Body of pancreas (tissue), 4 donors: Measurements from ENCODE around the gene UMAD1. TPM values are rescaled to one million over a fixed set of nuclear protein-coding genes. Genes with fewer than 3 reads are reported as not detected.
"Not testable (repeated sequence)": the region's sequence is repeated elsewhere in the genome, so short reads cannot be mapped to it uniquely, and the experiment has no call there.

ENCODE experiments used
- ATAC-seq: fragments of 150-250 bp; one replicate; pipeline ENCODE4 v1.9.1; 2016
- DNase-seq, 4 donors: peaks; one replicate each; pipeline ENCODE4 v3.0.0-alpha.2; 2019
- H3K27ac ChIP-seq, 4 donors: fragments of 200-600 bp; sonication (generic); 1 replicate in 3 of 4; 2 replicates in 1 of 4; pipeline versions ENCODE4 v1.5.1 to v1.6.1; 2016 to 2019; ENCODE audit warnings: mild to moderate bottlenecking in 1 of 4, mixed read lengths in 1 of 4, moderate library complexity in 1 of 4
- H3K27me3 ChIP-seq, 2 donors: fragments of 200-600 bp; sonication (generic); one replicate each; pipeline ENCODE4 v1.6.0; 2016; ENCODE audit warnings: mild to moderate bottlenecking in 1 of 2
- H3K36me3 ChIP-seq, 2 donors: fragments of 200-600 bp; sonication (generic); replicated peaks in 1 of 2; 2 replicates each; pipeline ENCODE4 v1.5.1; 2016; ENCODE audit warnings: low read depth in 2 of 2; ENCODE audit not compliant: insufficient read depth in 1 of 2
- H3K4me1 ChIP-seq: fragments of 200-600 bp; sonication (generic); one replicate; pipeline ENCODE4 v1.6.0; 2016
- H3K4me3 ChIP-seq, 2 donors: fragments of 200-600 bp; sonication (generic); 1 replicate in 1 of 2; 2 replicates in 1 of 2; pipeline ENCODE4 v1.5.1; 2016 to 2019
- H3K9me3 ChIP-seq, 3 donors: fragments of 200-600 bp; sonication (generic); 1 replicate in 2 of 3; 2 replicates in 1 of 3; pipeline ENCODE4 v1.5.1; 2016
- POLR2A ChIP-seq, 3 donors: fragments of 450-650 bp; IDR thresholded peaks; one replicate each; pipeline ENCODE4 v1.6.1; 2016; ENCODE audit warnings: antibody characterized with exemption in 3 of 3, mild to moderate bottlenecking in 2 of 3
- WGBS, 2 donors: methylation state at CpG; one replicate each; pipeline ENCODE4 v1.1.5; 2017; 5-methylcytosine and 5-hydroxymethylcytosine counted together
- intact Hi-C: fragments of 100-400 bp; cut with DNase I; formaldehyde crosslinking; loops from one replicate; pipeline ENCODE4 v1.15.1; 2023
- total RNA-seq, 2 donors: library from RNA; depleted of rRNA; stranded (reverse); fragments of >200 nt; gene quantifications; one replicate each; pipeline ENCODE4 v1.1.0, GENCODE V29; 2016
- TF ChIP-seq, protein P1 (sequence below), 7 experiments: fragments of 450-650 bp in 4 of 7; fragments of 200-600 bp in 3 of 7; sonication (generic) in 3 of 7; IDR thresholded peaks; one replicate each; pipeline ENCODE4 v1.5.1; 2016 to 2019; ENCODE audit warnings: antibody characterized with exemption in 7 of 7

The UMAD1 gene
- total RNA-seq, 2 donors from 2014 or later, result 15.8 to 34.8 TPM

DNA sequence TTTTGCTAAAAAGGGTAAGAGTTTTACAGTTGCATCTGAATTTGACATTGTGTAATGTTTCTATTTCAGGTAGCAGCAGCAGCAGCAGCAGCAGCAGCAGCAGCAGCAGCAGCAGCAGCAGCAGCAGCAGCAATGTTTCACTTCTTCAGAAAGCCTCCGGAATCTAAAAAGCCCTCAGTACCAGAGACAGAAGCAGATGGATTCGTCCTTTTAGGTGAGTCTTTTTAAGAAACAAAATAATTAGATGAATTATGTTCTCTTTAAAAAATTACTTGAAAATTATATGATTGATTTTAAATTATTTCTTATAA lies 32.6 kb downstream of the UMAD1 start:
- 78 to 85% methylated on average over 2 of the region's 2 CpGs for WGBS, 2 donors
- H3K4me1 ChIP-seq, result no peaks in the 10 kb centered on the region
- TF ChIP-seq POLR2A (IDR thresholded peaks at IDR 0.05), result no peak
- TF ChIP-seq, protein P1, sequence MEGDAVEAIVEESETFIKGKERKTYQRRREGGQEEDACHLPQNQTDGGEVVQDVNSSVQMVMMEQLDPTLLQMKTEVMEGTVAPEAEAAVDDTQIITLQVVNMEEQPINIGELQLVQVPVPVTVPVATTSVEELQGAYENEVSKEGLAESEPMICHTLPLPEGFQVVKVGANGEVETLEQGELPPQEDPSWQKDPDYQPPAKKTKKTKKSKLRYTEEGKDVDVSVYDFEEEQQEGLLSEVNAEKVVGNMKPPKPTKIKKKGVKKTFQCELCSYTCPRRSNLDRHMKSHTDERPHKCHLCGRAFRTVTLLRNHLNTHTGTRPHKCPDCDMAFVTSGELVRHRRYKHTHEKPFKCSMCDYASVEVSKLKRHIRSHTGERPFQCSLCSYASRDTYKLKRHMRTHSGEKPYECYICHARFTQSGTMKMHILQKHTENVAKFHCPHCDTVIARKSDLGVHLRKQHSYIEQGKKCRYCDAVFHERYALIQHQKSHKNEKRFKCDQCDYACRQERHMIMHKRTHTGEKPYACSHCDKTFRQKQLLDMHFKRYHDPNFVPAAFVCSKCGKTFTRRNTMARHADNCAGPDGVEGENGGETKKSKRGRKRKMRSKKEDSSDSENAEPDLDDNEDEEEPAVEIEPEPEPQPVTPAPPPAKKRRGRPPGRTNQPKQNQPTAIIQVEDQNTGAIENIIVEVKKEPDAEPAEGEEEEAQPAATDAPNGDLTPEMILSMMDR (IDR thresholded peaks at IDR 0.05), result no peak
- no peaks in the 10 kb centered on the region for H3K36me3 ChIP-seq
- no peaks in the 10 kb centered on the region for H3K9me3 ChIP-seq
- H3K27ac ChIP-seq, result no peak overlapping the region
- ATAC-seq (no peak), DNase-seq (no peak)
- intact Hi-C loops, result no loop called here
- H3K27me3 ChIP-seq, result no peaks in the 10 kb centered on the region
- H3K4me3 ChIP-seq, result no peak overlapping the region

DNA sequence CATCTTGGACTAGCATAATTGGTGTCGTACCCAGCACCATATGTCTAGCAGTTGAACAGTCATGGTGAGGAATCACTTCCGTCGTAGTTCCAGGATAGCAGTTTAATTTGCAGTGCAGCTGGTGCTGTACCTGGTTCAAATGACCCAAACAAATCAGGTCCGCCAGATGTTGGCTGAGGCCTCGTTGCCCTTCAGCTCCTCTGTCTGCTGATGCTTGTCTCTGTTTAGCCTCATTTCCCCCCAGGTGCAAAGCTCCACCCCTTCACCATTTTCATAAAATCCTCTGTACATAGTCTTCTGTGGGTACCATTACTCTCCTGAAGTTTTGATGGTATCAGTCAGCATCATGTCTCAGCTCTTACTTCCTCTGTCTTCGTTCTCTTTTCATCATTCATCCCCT lies 35.1 kb downstream of the UMAD1 start:
- Histone ChIP-seq H3K36me3 (no peaks in the 10 kb centered on the region), H3K27me3 (no peaks in the 10 kb centered on the region), H3K4me3 (no peak overlapping the region), H3K27ac (no peak overlapping the region), H3K9me3 (no peaks in the 10 kb centered on the region), H3K4me1 (peaks cover 4% of the 10 kb centered on the region)
- no peak for DNase-seq
- TF ChIP-seq POLR2A (IDR thresholded peaks at IDR 0.05), result no peak
- TF ChIP-seq, protein P1 (IDR thresholded peaks at IDR 0.05), result no peak
- no peak for ATAC-seq
- intact Hi-C loops, result no loop called here
- WGBS, 2 donors, result 67 to 91% methylated on average over 6 of the region's 6 CpGs

DNA sequence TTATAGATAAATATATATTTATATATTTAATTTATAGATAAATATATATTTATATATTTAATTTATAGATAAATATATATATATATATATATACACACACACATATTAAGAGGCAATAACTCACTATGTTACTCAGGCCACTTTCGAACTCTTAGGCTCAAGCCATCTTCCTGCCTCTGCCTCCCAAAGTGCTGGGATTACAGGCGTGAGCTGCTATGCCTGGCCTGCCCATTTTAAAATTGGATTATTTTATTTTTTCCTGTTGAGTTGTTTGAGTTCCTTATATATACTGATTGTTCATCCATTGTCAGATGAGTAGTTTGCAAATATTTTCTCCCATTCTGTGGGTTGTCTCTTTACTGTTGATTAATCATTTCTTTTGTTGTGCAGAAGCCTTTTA lies 39.1 kb downstream of the UMAD1 start:
- intact Hi-C loops, ATAC-seq, H3K36me3 ChIP-seq, H3K27ac ChIP-seq, H3K4me3 ChIP-seq, H3K27me3 ChIP-seq, H3K9me3 ChIP-seq, DNase-seq: not testable (repeated sequence)
- WGBS, 2 donors, result 99 to 100% methylated on average over 2 of the region's 2 CpGs
- H3K4me1 ChIP-seq, result peaks cover 21% of the 10 kb centered on the region

DNA sequence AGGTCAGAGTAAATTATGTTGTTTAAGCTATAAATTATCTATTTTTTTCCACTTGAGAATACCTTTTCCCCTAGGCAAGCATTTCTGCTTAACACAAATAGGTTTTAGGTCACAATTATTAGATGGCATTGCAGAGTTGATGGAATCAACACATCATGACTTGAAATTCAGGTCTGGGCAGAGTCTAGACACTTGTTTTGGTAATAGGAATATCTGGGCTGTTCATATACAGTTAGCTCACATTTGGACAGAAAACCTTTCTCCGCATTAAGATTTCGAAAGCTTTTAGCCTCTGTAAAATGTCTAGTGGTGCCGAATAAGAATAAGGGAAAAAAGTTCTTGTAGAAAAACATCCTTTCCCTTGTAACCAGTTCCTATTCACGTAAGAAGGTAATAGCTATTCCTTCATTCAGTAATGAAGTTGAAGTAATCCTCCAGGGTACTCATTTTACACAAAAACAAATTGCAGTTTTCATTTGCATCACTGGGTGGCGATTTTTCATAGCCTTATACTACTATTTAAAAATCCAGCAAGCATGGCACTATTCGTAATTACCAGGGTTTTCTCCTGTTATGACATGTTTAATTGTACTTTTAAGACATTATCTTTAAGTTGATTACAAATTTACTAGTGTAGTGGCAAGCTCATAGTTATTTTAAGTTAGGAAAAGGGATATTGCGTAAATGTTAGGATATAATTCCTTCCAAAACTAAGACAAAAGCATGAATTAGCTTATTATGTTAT lies 40.8 kb downstream of the UMAD1 start:
- ATAC-seq (peak; percentile 89), DNase-seq (peak; percentile 41 to 74 (median 60))
- peaks cover 21% of the 10 kb centered on the region for H3K4me1 ChIP-seq
- H3K4me3 ChIP-seq, result no peak overlapping the region
- no peaks in the 10 kb centered on the region for H3K9me3 ChIP-seq
- peak overlapping the region in 3 of 4 donors; percentile 48 to 64 (median 51) for H3K27ac ChIP-seq
- 18 to 30% methylated on average over 7 of the region's 7 CpGs for WGBS, 2 donors
- intact Hi-C loops, result no loop called here
- no peaks in the 10 kb centered on the region for H3K36me3 ChIP-seq
- TF ChIP-seq, protein P1 (IDR thresholded peaks at IDR 0.05), result peak; percentile 16 to 75 (median 56)
- no peak for TF ChIP-seq POLR2A (IDR thresholded peaks at IDR 0.05)
- H3K27me3 ChIP-seq, result no peaks in the 10 kb centered on the region

DNA sequence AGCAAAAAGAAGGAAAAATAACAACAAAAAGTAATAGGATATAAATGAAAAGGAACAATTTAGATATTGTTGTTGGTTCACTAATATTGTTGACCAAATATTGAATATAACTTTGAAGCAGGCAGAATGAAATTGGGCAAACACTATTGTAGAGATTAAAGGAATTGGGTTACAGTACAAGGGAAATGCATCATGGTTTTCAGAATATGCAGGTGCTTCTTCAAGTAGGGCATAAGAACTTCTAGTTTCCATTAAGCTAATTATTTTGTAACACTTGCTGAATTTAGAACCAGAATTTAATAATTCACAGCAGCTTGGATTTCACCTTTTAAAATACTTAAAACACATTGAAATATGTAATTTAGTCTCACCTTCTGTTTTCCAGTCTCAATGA lies 41.4 kb downstream of the UMAD1 start:
- H3K36me3 ChIP-seq, result no peaks in the 10 kb centered on the region
- H3K27me3 ChIP-seq, result no peaks in the 10 kb centered on the region
- H3K4me1 ChIP-seq, result peaks cover 27% of the 10 kb centered on the region
- ATAC-seq (no peak), DNase-seq (no peak)
- intact Hi-C loops, result no loop called here
- no peak overlapping the region for H3K4me3 ChIP-seq
- no peaks in the 10 kb centered on the region for H3K9me3 ChIP-seq
- TF ChIP-seq POLR2A (IDR thresholded peaks at IDR 0.05), result no peak
- TF ChIP-seq, protein P1 (IDR thresholded peaks at IDR 0.05), result no peak
- peak overlapping the region in 2 of 4 donors; percentile 51 to 64 for H3K27ac ChIP-seq
